WI38 (cell line): Measurements from ENCODE around the gene BABAM2.

Source experiments
- H3K4me3 ChIP-seq: 2 replicates; pipeline ENCODE4 v1.5.1; 2011; ENCODE audit warnings: low read depth, mild to moderate bottlenecking, control low read depth, low read length
- CTCF ChIP-seq: IDR thresholded peaks from 2 replicates; pipeline ENCODE4 v1.5.1; 2012; ENCODE audit warnings: low read depth, mild to moderate bottlenecking, control low read depth, low read length

The BABAM2 gene

GRCh38 chr2:28049416-28049815 lies 158.9 kb downstream of the BABAM2 start:
- no peak overlapping the region for H3K4me3 ChIP-seq
- no peak for TF ChIP-seq CTCF

GRCh38 chr2:28049899-28050298 lies 159.4 kb downstream of the BABAM2 start:
- H3K4me3 ChIP-seq, result no peak overlapping the region
- TF ChIP-seq CTCF, result no peak

- no peak overlapping the region for H3K4me3 ChIP-seq
- no peak for TF ChIP-seq CTCF
Measured at GRCh38 chr2:28052691-28053090, 162.2 kb downstream of the BABAM2 start.

- no peak overlapping the region for H3K4me3 ChIP-seq
Measured at GRCh38 chr2:28053597-28053996, 163.1 kb downstream of the BABAM2 start.

GRCh38 chr2:28054916-28055315 lies 164.4 kb downstream of the BABAM2 start:
- TF ChIP-seq CTCF, result no peak
- no peak overlapping the region for H3K4me3 ChIP-seq

More at GRCh38 chr2:28053597-28053996, 163.1 kb downstream of the BABAM2 start:
- TF ChIP-seq CTCF, result no peak

- no peak for TF ChIP-seq CTCF
- H3K4me3 ChIP-seq, result no peak overlapping the region
Measured at GRCh38 chr2:28055325-28055970, 164.9 kb downstream of the BABAM2 start.

GRCh38 chr2:28058791-28059190 lies 168.3 kb downstream of the BABAM2 start:
- no peak overlapping the region for H3K4me3 ChIP-seq
- TF ChIP-seq CTCF, result no peak
